Transverse colon (tissue), 4 donors: Measurements from ENCODE around the gene ZBED1. TPM values are rescaled to one million over a fixed set of nuclear protein-coding genes. Genes with fewer than 3 reads are reported as not detected.
"Not testable (repeated sequence)": the region's sequence is repeated elsewhere in the genome, so short reads cannot be mapped to it uniquely, and the experiment has no call there.

Experiments
- DNase-seq: peaks from one replicate; pipeline ENCODE4 v3.0.0-alpha.2; 2019
- H3K27ac ChIP-seq, 4 donors: fragments of 200-600 bp; sonication (generic); 2 replicates each; pipeline ENCODE4 v1.5.1; 2016 to 2018; ENCODE audit warnings: inconsistent platforms in 4 of 4
- H3K27me3 ChIP-seq: fragments of 200-600 bp; sonication (generic); 2 replicates; pipeline ENCODE4 v1.5.1; 2017; ENCODE audit warnings: inconsistent platforms
- H3K36me3 ChIP-seq, 4 donors: fragments of 200-600 bp; sonication (generic); 2 replicates each; pipeline ENCODE4 v1.5.1; 2017 to 2019; ENCODE audit warnings: inconsistent platforms in 4 of 4
- H3K4me1 ChIP-seq, 4 donors: fragments of 200-600 bp; sonication (generic); 2 replicates each; pipeline ENCODE4 v1.5.1; 2017 to 2020; ENCODE audit warnings: inconsistent platforms in 4 of 4
- H3K4me3 ChIP-seq, 4 donors: fragments of 200-600 bp; sonication (generic); 1 replicate in 1 of 4; 2 replicates in 3 of 4; pipeline versions ENCODE4 v1.5.1 to v1.6.1; 2017 to 2019; ENCODE audit warnings: inconsistent platforms in 4 of 4
- H3K9me3 ChIP-seq, 2 donors: fragments of 200-600 bp; sonication (generic); 2 replicates each; pipeline ENCODE4 v1.5.1; 2017 to 2019; ENCODE audit warnings: inconsistent platforms in 2 of 2
- EP300 ChIP-seq: sonication (generic); formaldehyde crosslinking; IDR thresholded peaks from one replicate; pipeline ENCODE4 v1.6.1; 2017; ENCODE audit warnings: antibody characterized with exemption, low read depth
- POLR2A ChIP-seq: fragments of 450-650 bp; IDR thresholded peaks from one replicate; pipeline ENCODE4 v1.6.1; 2016; ENCODE audit warnings: antibody characterized with exemption, mild to moderate bottlenecking, moderate library complexity
- POLR2AphosphoS5 ChIP-seq, 3 donors: sonication (generic); formaldehyde crosslinking; IDR thresholded peaks; one replicate each; pipeline ENCODE4 v1.6.1; 2016; ENCODE audit warnings: antibody characterized with exemption in 3 of 3
- WGBS, 2 donors: methylation state at CpG; one replicate each; pipeline ENCODE4 v1.1.5; 2018; ENCODE audit warnings: low coverage in 1 of 2; 5-methylcytosine and 5-hydroxymethylcytosine counted together
- in situ Hi-C, 4 donors: fragments of 200-750 bp; cut with MboI; loops; one replicate each; pipeline versions ENCODE4 v1.15.0 to v1.15.1; 2017; ENCODE audit warnings: low sequenced_read_pairs in 3 of 4, low pct_ligation_motif_present in 1 of 4, low pct_unique_long_range_greater_than_20kb in 1 of 4
- intact Hi-C: fragments of 100-400 bp; cut with DNase I; formaldehyde crosslinking; loops from one replicate; pipeline ENCODE4 v1.15.1; 2023; ENCODE audit warnings: low total_unique reads
- total RNA-seq, 4 donors: library from RNA; depleted of rRNA; stranded (reverse); fragments of >200 nt; gene quantifications; one replicate each; pipeline ENCODE4 v1.1.0, GENCODE V29; 2016
- TF ChIP-seq, protein P1 (sequence below), 5 experiments: fragments of 200-600 bp in 3 of 5; fragments of 450-650 bp in 2 of 5; sonication (generic) in 3 of 5; IDR thresholded peaks; 1 replicate in 2 of 5; 2 replicates in 3 of 5; pipeline ENCODE4 v1.5.1; 2016 to 2017; ENCODE audit warnings: antibody characterized with exemption in 5 of 5, inconsistent platforms in 3 of 5, mild to moderate bottlenecking in 2 of 5, moderate library complexity in 1 of 5

ZBED1 gene
- total RNA-seq, 4 donors from 2014 or later, result 44.0 to 94.3 (median 67.1) TPM

DNA sequence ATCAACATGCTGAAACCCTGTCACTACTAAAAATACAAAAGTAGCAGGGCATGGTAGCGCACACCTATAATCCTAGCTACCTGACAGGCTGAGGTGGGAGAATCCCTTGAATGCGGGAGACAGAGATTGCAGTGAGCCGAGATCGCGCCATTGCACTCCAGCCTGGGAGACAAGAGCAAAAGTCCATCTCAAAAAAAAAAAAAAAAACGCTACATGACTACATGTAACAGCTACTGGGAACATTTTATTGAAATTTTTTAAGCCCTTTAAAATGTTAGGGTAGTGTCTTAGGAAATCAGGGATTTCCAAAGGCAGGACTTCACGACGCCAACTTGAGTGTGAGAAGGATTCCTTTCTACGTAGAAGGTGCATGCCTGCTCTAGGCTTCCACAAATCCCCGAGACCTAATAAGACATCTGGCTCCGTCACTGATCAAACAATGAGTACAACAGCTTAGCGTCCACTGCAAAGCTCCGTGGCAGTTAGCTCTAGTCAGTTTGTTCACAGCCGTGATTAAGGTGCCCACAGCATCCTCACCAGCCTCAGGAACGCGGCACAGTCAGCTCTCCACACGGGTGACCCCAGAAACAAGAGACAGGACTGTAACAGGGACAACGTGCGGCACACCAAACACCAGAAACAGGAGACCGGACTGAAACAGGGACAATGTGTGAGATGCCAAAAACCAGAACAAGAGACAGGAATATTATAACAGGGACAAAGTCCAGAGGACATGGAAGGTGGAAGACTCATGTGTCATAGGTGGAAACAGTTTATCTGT lies 33.7 kb downstream of the ZBED1 start:
- Histone ChIP-seq H3K36me3 (no peaks in the 10 kb centered on the region), H3K4me3 (no peak overlapping the region), H3K27ac (no peak overlapping the region), H3K4me1 (no peaks in the 10 kb centered on the region), H3K9me3 (no peaks in the 10 kb centered on the region), H3K27me3 (no peaks in the 10 kb centered on the region)
- in situ Hi-C loops (no loop called here), intact Hi-C loops (no loop called here)
- WGBS, 2 donors, result 70 to 87% methylated on average over 13 to 20 of the region's 20 CpGs
- TF ChIP-seq POLR2AphosphoS5 (IDR thresholded peaks at IDR 0.05) (no peak), POLR2A (no peak), EP300 (no peak)
- TF ChIP-seq, protein P1, sequence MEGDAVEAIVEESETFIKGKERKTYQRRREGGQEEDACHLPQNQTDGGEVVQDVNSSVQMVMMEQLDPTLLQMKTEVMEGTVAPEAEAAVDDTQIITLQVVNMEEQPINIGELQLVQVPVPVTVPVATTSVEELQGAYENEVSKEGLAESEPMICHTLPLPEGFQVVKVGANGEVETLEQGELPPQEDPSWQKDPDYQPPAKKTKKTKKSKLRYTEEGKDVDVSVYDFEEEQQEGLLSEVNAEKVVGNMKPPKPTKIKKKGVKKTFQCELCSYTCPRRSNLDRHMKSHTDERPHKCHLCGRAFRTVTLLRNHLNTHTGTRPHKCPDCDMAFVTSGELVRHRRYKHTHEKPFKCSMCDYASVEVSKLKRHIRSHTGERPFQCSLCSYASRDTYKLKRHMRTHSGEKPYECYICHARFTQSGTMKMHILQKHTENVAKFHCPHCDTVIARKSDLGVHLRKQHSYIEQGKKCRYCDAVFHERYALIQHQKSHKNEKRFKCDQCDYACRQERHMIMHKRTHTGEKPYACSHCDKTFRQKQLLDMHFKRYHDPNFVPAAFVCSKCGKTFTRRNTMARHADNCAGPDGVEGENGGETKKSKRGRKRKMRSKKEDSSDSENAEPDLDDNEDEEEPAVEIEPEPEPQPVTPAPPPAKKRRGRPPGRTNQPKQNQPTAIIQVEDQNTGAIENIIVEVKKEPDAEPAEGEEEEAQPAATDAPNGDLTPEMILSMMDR (IDR thresholded peaks at IDR 0.05), result no peak
- DNase-seq, result no peak

DNA sequence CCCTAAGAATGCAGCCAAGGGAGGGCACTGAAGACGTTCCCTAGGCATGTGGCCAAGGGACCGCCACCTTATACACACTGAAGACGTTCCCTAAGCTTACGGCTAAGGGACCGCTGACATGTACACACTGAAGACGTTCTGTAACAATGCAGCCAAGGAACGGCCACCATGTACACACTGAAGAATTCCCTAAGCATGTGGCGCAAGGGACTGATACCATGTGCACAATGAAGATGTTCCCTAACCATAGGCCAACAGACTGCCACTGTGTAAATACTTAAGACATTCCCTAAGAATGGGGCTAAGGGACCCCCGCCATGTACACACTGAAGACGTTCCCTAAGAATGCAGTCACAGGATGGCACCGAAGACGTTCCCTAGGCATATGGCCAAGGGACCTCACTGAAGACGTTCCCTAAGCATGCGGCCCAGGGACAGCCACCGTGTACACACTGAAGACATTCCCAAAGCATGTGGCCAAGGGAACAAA lies 36.1 kb downstream of the ZBED1 start:
- WGBS, 2 donors, result 86 to 93% methylated on average over 2 to 15 of the region's 15 CpGs
- Histone ChIP-seq H3K4me3 (no peak overlapping the region), H3K27me3 (no peaks in the 10 kb centered on the region), H3K4me1 (peaks cover 0 to 3% (median 0%) of the 10 kb centered on the region in 4 donors), H3K9me3 (no peaks in the 10 kb centered on the region), H3K27ac (no peak overlapping the region), H3K36me3 (no peaks in the 10 kb centered on the region)
- TF ChIP-seq POLR2AphosphoS5 (IDR thresholded peaks at IDR 0.05) (no peak), POLR2A (no peak)
- no peak for DNase-seq
- intact Hi-C loops, result no loop called here
- in situ Hi-C loops, result no loop called here

DNA sequence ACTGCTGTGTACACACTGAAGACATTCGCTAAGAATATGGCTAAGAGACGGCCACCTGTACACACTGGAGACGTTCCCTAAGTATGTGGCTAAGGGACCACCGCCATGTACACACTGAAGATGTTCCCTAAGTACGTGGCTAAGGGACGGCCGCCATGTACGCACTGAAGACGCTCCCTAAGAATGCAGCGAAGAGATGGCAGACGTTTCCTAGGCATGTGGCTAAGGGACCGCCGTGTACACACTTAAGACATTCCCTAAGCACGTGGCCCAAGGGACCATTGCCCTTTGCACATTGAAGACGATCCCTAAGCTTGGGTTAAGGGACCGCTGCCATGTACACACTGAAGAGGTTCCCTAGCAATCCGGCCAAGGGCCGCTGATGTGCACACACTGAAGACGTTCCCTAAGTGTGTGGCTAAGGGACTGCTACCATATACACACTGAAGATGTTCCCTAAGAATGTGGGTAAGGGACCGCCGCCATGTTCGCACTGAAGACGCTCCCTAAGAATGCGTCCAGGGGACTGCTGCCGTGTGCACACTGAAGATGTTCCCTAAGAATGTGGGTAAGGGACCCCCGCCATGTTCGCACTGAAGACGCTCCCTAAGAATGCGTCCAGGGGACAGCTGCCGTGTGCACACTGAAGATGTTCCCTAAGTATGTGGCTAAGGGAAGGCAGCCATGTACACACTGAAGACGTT lies 36.7 kb downstream of the ZBED1 start:
- intact Hi-C loops, result no loop called here
- Histone ChIP-seq H3K27me3 (no peaks in the 10 kb centered on the region), H3K4me3 (no peak overlapping the region), H3K4me1 (peaks cover 0 to 3% (median 0%) of the 10 kb centered on the region in 4 donors), H3K27ac (no peak overlapping the region), H3K9me3 (no peaks in the 10 kb centered on the region), H3K36me3 (no peaks in the 10 kb centered on the region)
- in situ Hi-C loops, result no loop called here
- 89% methylated on average over 31 of the region's 31 CpGs; no CpG with 5 or more reads in 1 of the 2 donors for WGBS, 2 donors
- TF ChIP-seq POLR2A, result no peak
- TF ChIP-seq, protein P1 (IDR thresholded peaks at IDR 0.05), result no peak
- TF ChIP-seq POLR2AphosphoS5 (IDR thresholded peaks at IDR 0.05), result no peak
- no peak for TF ChIP-seq EP300
- no peak for DNase-seq

DNA sequence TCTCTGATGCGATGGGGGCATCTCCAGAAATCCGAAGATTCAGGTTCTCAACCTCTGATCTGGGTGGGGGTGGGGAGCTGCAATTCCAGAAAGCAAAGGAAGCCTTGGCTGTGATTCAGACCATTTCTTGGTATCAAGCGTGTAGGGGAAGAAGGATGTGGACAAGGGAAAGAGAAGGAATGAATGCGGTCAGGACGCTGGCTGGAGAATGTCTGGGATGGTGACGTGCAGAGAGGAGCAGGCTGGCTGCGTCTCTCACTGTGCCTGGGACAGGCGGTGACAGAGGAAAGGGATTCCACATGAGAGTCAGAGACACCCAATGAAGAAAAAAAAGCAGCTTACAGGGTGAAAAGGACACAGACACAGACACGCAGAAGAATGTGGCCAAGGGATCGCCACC lies 37.3 kb downstream of the ZBED1 start:
- H3K27ac ChIP-seq, in situ Hi-C loops, DNase-seq, H3K4me1 ChIP-seq, H3K4me3 ChIP-seq, H3K9me3 ChIP-seq, intact Hi-C loops, H3K27me3 ChIP-seq, H3K36me3 ChIP-seq: not testable (repeated sequence)
- 77 to 78% methylated on average over 6 to 10 of the region's 10 CpGs for WGBS, 2 donors

DNA sequence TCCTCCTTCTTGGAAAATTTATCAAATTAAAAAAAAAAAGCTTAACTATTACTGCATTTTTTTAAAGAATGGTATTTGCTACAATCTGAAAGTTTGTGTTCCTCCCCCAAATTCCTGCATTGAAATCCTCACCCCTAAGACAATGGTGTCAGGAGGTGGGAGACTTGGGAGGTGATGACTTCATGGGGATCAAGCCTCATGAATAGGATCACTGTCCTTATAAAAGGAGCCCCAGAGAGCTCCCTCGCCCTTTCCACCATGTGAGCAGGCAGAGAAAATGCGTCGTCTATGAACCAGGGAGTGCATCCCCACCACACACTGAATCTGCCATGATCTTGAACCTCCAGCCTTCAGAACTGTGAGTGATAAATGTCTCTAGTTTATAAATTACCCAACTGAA lies 38.0 kb downstream of the ZBED1 start:
- Histone ChIP-seq H3K4me1 (peaks cover 0 to 3% (median 0%) of the 10 kb centered on the region in 4 donors), H3K27me3 (no peaks in the 10 kb centered on the region), H3K9me3 (no peaks in the 10 kb centered on the region), H3K27ac (no peak overlapping the region), H3K36me3 (no peaks in the 10 kb centered on the region), H3K4me3 (no peak overlapping the region)
- in situ Hi-C loops, result no loop called here
- intact Hi-C loops, result no loop called here
- TF ChIP-seq, protein P1 (IDR thresholded peaks at IDR 0.05), result no peak
- no peak for TF ChIP-seq POLR2A
- TF ChIP-seq EP300, result no peak
- no peak for TF ChIP-seq POLR2AphosphoS5 (IDR thresholded peaks at IDR 0.05)
- DNase-seq, result no peak
- 95% methylated on average over 3 of the region's 3 CpGs; no CpG with 5 or more reads in 1 of the 2 donors for WGBS, 2 donors
